ENCODE measurements around the gene ARHGAP22. TPM values are rescaled to one million over a fixed set of nuclear protein-coding genes. Genes with fewer than 3 reads are reported as not detected.

ARHGAP22 gene
- total RNA-seq, 1 donor from 2014 or later: 24.5 TPM

DNA sequence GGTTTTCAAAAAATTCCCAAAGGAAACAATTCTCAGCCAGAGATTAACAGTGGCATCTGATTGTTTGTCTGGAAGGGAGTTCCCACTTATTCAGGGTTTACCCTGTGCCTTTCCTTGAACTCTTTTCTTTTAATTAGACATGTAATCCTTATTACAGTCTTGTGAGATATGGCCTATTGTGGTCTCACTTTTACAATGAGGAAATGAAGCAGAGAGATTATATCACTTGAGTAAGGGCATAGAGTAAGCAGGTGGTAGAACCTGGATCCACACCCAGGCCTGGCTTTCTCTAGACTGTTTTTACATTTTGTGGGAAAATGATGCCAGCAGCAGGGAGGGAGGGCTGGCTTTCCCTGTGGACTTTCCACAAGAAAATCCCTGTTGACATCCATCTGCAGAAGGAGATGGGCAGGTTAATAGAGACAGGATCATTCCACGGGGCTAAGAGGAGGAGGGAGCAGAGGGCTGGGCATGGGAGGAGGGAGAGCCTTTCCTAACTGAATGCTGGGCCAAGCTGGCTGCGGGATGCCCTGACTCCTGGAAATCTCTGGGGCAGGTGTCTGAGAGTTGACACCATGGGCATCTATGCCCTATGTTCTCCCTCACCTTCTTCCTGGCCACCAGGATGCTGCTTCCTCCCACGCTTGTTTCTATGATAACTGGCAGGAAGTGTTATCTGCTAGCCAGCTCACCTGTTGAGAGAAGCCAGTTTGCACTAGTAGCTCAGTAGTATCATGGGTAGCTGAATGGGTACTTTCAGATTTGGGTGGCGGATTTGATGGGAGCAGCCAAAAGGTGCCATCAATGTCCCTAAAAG, 28.7 kb upstream of the ARHGAP22 start:
- TF ChIP-seq, protein P1, sequence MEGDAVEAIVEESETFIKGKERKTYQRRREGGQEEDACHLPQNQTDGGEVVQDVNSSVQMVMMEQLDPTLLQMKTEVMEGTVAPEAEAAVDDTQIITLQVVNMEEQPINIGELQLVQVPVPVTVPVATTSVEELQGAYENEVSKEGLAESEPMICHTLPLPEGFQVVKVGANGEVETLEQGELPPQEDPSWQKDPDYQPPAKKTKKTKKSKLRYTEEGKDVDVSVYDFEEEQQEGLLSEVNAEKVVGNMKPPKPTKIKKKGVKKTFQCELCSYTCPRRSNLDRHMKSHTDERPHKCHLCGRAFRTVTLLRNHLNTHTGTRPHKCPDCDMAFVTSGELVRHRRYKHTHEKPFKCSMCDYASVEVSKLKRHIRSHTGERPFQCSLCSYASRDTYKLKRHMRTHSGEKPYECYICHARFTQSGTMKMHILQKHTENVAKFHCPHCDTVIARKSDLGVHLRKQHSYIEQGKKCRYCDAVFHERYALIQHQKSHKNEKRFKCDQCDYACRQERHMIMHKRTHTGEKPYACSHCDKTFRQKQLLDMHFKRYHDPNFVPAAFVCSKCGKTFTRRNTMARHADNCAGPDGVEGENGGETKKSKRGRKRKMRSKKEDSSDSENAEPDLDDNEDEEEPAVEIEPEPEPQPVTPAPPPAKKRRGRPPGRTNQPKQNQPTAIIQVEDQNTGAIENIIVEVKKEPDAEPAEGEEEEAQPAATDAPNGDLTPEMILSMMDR (conservative IDR thresholded peaks at IDR 0.05; ENCODE audit: low read depth, low read length): no peak
- DNase-seq (ENCODE audit: low read depth): no peak
- H3K4me3 ChIP-seq (ENCODE audit: low read depth, low read length): no peak overlapping the region

DNA sequence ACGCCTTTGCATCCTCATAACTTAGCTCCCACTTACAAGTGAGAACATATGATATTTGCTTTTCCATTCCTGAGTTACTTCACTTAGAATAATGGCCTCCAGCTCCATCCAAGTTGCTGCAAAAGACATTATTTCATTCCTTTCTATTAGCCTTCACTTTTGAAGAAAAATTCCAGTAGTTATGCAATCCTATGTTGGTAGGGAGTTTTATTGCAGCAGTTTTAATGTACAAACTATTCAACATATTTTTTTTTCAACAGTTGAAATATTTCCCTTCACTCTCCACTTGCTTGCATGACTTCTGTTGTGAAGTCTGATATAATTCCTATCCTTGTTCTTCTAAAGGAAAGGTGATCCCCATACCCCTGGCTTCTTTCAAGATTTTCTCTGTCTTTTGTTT, 27.3 kb upstream of the ARHGAP22 start:
- TF ChIP-seq, protein P1 (conservative IDR thresholded peaks at IDR 0.05; ENCODE audit: low read depth, low read length): no peak
- no peak overlapping the region for H3K4me3 ChIP-seq (ENCODE audit: low read depth, low read length)

GRCh38 chr10:48627984-48628609, 23.2 kb upstream of the ARHGAP22 start:
- TF ChIP-seq, protein P1 (conservative IDR thresholded peaks at IDR 0.05; ENCODE audit: low read depth, low read length): no peak
- no peak for DNase-seq (ENCODE audit: low read depth)
- no peak overlapping the region for H3K4me3 ChIP-seq (ENCODE audit: low read depth, low read length)

More for the DNA sequence above, 27.3 kb upstream of the ARHGAP22 start:
- no peak for DNase-seq (ENCODE audit: low read depth)

- no peak overlapping the region for H3K4me3 ChIP-seq (ENCODE audit: low read depth, low read length)
- TF ChIP-seq, protein P1 (conservative IDR thresholded peaks at IDR 0.05; ENCODE audit: low read depth, low read length): no peak
- no peak for DNase-seq (ENCODE audit: low read depth)
Observed at GRCh38 chr10:48626986-48627731, 22.3 kb upstream of the ARHGAP22 start.

- TF ChIP-seq, protein P1 (conservative IDR thresholded peaks at IDR 0.05; ENCODE audit: low read depth, low read length): no peak
- no peak for DNase-seq (ENCODE audit: low read depth)
Observed at GRCh38 chr10:48626447-48626846, 21.6 kb upstream of the ARHGAP22 start.

DNA sequence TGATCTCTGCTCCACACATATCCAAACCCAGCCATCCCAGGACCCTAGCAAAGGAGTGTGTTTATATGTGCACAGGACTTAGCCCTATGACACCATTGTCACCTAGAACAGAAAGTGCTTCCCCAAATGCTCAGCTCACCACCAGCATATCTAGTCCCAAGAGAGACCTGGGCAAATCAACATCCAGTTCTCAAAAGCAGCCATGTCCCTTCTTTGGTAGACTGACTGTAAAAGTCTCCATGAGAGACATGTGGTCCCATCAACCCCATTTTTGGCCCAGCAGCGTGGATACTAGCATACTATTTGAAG, 20.9 kb upstream of the ARHGAP22 start:
- no peak for DNase-seq (ENCODE audit: low read depth)
- no peak overlapping the region for H3K4me3 ChIP-seq (ENCODE audit: low read depth, low read length)
- TF ChIP-seq, protein P1 (conservative IDR thresholded peaks at IDR 0.05; ENCODE audit: low read depth, low read length): no peak

More at GRCh38 chr10:48626447-48626846, 21.6 kb upstream of the ARHGAP22 start:
- no peak overlapping the region for H3K4me3 ChIP-seq (ENCODE audit: low read depth, low read length)
